GM23248 (cell line): ENCODE measurements around the gene TEX36.

ENCODE experiments used
- EZH2 ChIP-seq: fragments of 200-600 bp; sonication (generic); IDR thresholded peaks from 2 replicates; pipeline ENCODE4 v1.6.1; 2018; ENCODE audit warnings: antibody characterized with exemption, mild to moderate bottlenecking; ENCODE audit not compliant: insufficient read depth, poor library complexity, severe bottlenecking
- EZH2phosphoT487 ChIP-seq: fragments of 200-600 bp; sonication (generic); IDR thresholded peaks from 2 replicates; pipeline ENCODE4 v1.6.1; 2018; ENCODE audit warnings: antibody characterized with exemption, moderate library complexity, mild to moderate bottlenecking, low read depth; ENCODE audit not compliant: insufficient read depth

DNA sequence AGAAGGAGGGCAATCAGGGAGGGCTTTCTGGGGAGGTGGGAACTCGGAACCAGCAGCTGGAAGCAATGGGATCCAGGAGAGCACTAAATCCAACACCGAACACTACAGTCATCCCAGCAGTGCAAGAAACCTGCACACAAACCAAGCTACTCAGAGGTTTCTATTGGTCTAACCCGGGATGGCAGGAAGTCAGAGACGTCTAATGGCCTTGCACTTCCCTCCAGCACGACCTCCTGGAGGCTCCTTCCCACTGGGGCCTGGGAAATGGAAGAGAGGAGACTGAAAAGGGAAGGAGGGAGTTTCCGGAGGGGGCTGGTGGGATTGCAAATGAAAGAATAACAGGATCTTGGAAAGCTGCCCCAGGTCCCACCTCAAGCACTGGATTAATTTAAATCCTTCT lies 56.3 kb downstream of the TEX36 start:
- TF ChIP-seq EZH2 (no peak), EZH2phosphoT487 (no peak)
